GM18909 (cell line): ENCODE data around the gene PRAMEF11.

Source experiments
- ATAC-seq: cut with Tn5 transposase; IDR thresholded peaks from one replicate; pipeline ENCODE4 v1.9.1; 2021; ENCODE audit warnings: mild to moderate bottlenecking; ENCODE audit not compliant: unreplicated experiment, poor library complexity

PRAMEF11 gene

GRCh38 chr1:12775443-12775842, 55.8 kb downstream of the PRAMEF11 start:
- ATAC-seq, result no peak

- ATAC-seq, result no peak
Measured at GRCh38 chr1:12774801-12775345, 56.3 kb downstream of the PRAMEF11 start.
